ENCODE results near the gene LUC7L.
"Not testable (repeated sequence)": the region's sequence is repeated elsewhere in the genome, so short reads cannot be mapped to it uniquely, and the experiment has no call there.

LUC7L gene

GRCh38 chr16:263182-263774 is 34.0 kb upstream of the LUC7L start:
- no peak for DNase-seq

- no peak for DNase-seq
Measured at GRCh38 chr16:262121-262745, 33.0 kb upstream of the LUC7L start.

- no peak for DNase-seq
Measured at GRCh38 chr16:261031-261691, 31.9 kb upstream of the LUC7L start.

- DNase-seq, result no peak
Measured at GRCh38 chr16:260326-260725, 31.1 kb upstream of the LUC7L start.

GRCh38 chr16:259814-260253 is 30.6 kb upstream of the LUC7L start:
- no peak for DNase-seq

GRCh38 chr16:259226-259625 is 30.0 kb upstream of the LUC7L start:
- DNase-seq, result no peak

GRCh38 chr16:258091-258490 is 28.8 kb upstream of the LUC7L start:
- DNase-seq, result not testable (repeated sequence)

GRCh38 chr16:255183-255582 is 25.9 kb upstream of the LUC7L start:
- DNase-seq, result no peak

- no peak for DNase-seq
Measured at GRCh38 chr16:254461-254860, 25.2 kb upstream of the LUC7L start.

GRCh38 chr16:253833-254232 is 24.6 kb upstream of the LUC7L start:
- DNase-seq, result no peak

- no peak for DNase-seq
Measured at GRCh38 chr16:252366-253337, 23.4 kb upstream of the LUC7L start.

- DNase-seq, result no peak
Measured at GRCh38 chr16:249431-249830, 20.2 kb upstream of the LUC7L start.

- no peak for DNase-seq
Measured at GRCh38 chr16:247027-247426, 17.8 kb upstream of the LUC7L start.

GRCh38 chr16:245105-245504 is 15.9 kb upstream of the LUC7L start:
- DNase-seq, result no peak

GRCh38 chr16:243348-243747 is 14.1 kb upstream of the LUC7L start:
- DNase-seq, result no peak

GRCh38 chr16:242281-242680 is 13.0 kb upstream of the LUC7L start:
- DNase-seq, result no peak

- DNase-seq, result no peak
Measured at GRCh38 chr16:240559-240958, 11.3 kb upstream of the LUC7L start.

- no peak for DNase-seq
Measured at GRCh38 chr16:239948-240277, 10.7 kb upstream of the LUC7L start.

GRCh38 chr16:234468-235305 is 5.4 kb upstream of the LUC7L start, which contains the start of gene FAM234A:
Gene FAM234A, plus strand, starts transcription at chr16:234821. Its CDS starts 19,593 bp downstream, at chr16:254414.
- DNase-seq, result peak; percentile 98

- DNase-seq, result no peak
Measured at GRCh38 chr16:230949-231348, 1.7 kb upstream of the LUC7L start.

- not testable (repeated sequence) for DNase-seq
Measured at GRCh38 chr16:230351-230750, 1.1 kb upstream of the LUC7L start.

- no peak for DNase-seq
Measured at GRCh38 chr16:229731-230281, 557 bp upstream of the LUC7L start.

Measured in activated CD8-positive, alpha-beta memory T cell treated with anti-CD3 and anti-CD28 coated beads, Interleukin-2, amount 50 U/mL, for 48 hours (primary cell).